H9 (cell line): ENCODE results near the gene OSTF1. TPM values are rescaled to one million over a fixed set of nuclear protein-coding genes. Genes with fewer than 3 reads are reported as not detected.

Source experiments
- DNase-seq: peaks from one replicate; pipeline ENCODE4 v3.0.0-alpha.2; 2017
- H2AFZ ChIP-seq: one replicate; pipeline ENCODE4 v1.6.1; 2013; ENCODE audit warnings: mild to moderate bottlenecking, low read length, control low read depth, moderate library complexity
- H2AK5ac ChIP-seq: 2 replicates; pipeline ENCODE4 v1.6.1; 2013; ENCODE audit warnings: low read length, control low read depth, mixed read lengths; ENCODE audit not compliant: insufficient read length
- H2BK120ac ChIP-seq: one replicate; pipeline ENCODE4 v1.6.1; 2013; ENCODE audit warnings: low read depth, mild to moderate bottlenecking, low read length, control low read depth, inconsistent platforms; ENCODE audit not compliant: poor library complexity, severe bottlenecking
- H2BK12ac ChIP-seq: 2 replicates; pipeline ENCODE4 v1.6.1; 2013; ENCODE audit warnings: low read length, control low read depth, mixed read lengths, low read depth; ENCODE audit not compliant: insufficient read length
- H2BK15ac ChIP-seq: 2 replicates; pipeline ENCODE4 v1.6.1; 2013; ENCODE audit warnings: low read depth, low read length, control low read depth
- H2BK20ac ChIP-seq: one replicate; pipeline ENCODE4 v1.6.1; 2013; ENCODE audit warnings: low read depth, mild to moderate bottlenecking, low read length, control low read depth, inconsistent platforms; ENCODE audit not compliant: poor library complexity, severe bottlenecking
- H2BK5ac ChIP-seq: 2 replicates; pipeline ENCODE4 v1.6.1; 2013; ENCODE audit warnings: low read length, control low read depth, mixed read lengths; ENCODE audit not compliant: insufficient read length
- H3K14ac ChIP-seq: 2 replicates; pipeline ENCODE4 v1.6.1; 2013; ENCODE audit warnings: low read length, control low read depth; ENCODE audit not compliant: insufficient read depth
- H3K18ac ChIP-seq: 2 replicates; pipeline ENCODE4 v1.6.1; 2013; ENCODE audit warnings: low read depth, mild to moderate bottlenecking, mixed read lengths, low read length, control low read depth; ENCODE audit not compliant: insufficient read length
- H3K23ac ChIP-seq: 2 replicates; pipeline ENCODE4 v1.6.1; 2013; ENCODE audit warnings: low read length, control low read depth, mixed read lengths, low read depth; ENCODE audit not compliant: insufficient read length
- H3K23me2 ChIP-seq: 2 replicates; pipeline ENCODE4 v1.6.1; 2013; ENCODE audit warnings: low read depth, mild to moderate bottlenecking, mixed read lengths, low read length, control low read depth; ENCODE audit not compliant: insufficient read length, poor library complexity, severe bottlenecking
- H3K27ac ChIP-seq: 2 replicates; pipeline ENCODE4 v1.5.1; 2013; ENCODE audit warnings: low read length, control low read depth, mixed read lengths, low read depth; ENCODE audit not compliant: insufficient read length
- H3K27me3 ChIP-seq: 2 replicates; pipeline ENCODE4 v1.6.1; 2013; ENCODE audit warnings: low read length, control low read depth, inconsistent platforms; ENCODE audit not compliant: insufficient read depth
- H3K4ac ChIP-seq: 2 replicates; pipeline ENCODE4 v1.6.1; 2013; ENCODE audit warnings: low read depth, mild to moderate bottlenecking, control low read depth, inconsistent platforms, low read length, moderate library complexity
- H3K4me1 ChIP-seq: 2 replicates; pipeline ENCODE4 v1.6.1; 2013; ENCODE audit warnings: low read length, control low read depth, inconsistent platforms; ENCODE audit not compliant: insufficient read depth
- H3K4me2 ChIP-seq: 2 replicates; pipeline ENCODE4 v1.6.1; 2013; ENCODE audit warnings: low read length, control low read depth, mixed read lengths; ENCODE audit not compliant: insufficient read length, insufficient read depth
- H3K56ac ChIP-seq: 2 replicates; pipeline ENCODE4 v1.6.1; 2013; ENCODE audit warnings: low read depth, mild to moderate bottlenecking, mixed read lengths, low read length, control low read depth; ENCODE audit not compliant: insufficient read length
- H3K79me1 ChIP-seq: 2 replicates; pipeline ENCODE4 v1.6.1; 2013; ENCODE audit warnings: low read depth, mild to moderate bottlenecking, moderate library complexity, low read length, control low read depth, inconsistent platforms; ENCODE audit not compliant: insufficient read depth, poor library complexity, severe bottlenecking
- H3K79me2 ChIP-seq: 2 replicates; pipeline ENCODE4 v1.6.1; 2013; ENCODE audit warnings: low read length, control low read depth, inconsistent platforms; ENCODE audit not compliant: insufficient read depth
- H3K9ac ChIP-seq: 2 replicates; pipeline ENCODE4 v1.6.1; 2013; ENCODE audit warnings: low read length, control low read depth, mixed read lengths; ENCODE audit not compliant: insufficient read length; ENCODE audit errors: extremely low read depth
- H3K9me3 ChIP-seq: one replicate; pipeline ENCODE4 v1.6.1; 2013; ENCODE audit warnings: low read depth, low read length, inconsistent platforms; ENCODE audit not compliant: control insufficient read depth
- H3T11ph ChIP-seq: one replicate; pipeline ENCODE4 v1.6.1; 2013; ENCODE audit warnings: mild to moderate bottlenecking, low read length, control low read depth, inconsistent platforms
- H4K20me1 ChIP-seq: one replicate; pipeline ENCODE4 v1.6.1; 2013; ENCODE audit not compliant: control insufficient read depth, insufficient read length, insufficient read depth
- H4K5ac ChIP-seq: 2 replicates; pipeline ENCODE4 v1.6.1; 2013; ENCODE audit warnings: low read depth, mild to moderate bottlenecking, mixed read lengths, low read length, control low read depth; ENCODE audit not compliant: insufficient read length
- H4K8ac ChIP-seq: replicated peaks from 2 replicates; pipeline ENCODE4 v1.6.1; 2013; ENCODE audit warnings: low read length, control low read depth, mixed read lengths, low read depth; ENCODE audit not compliant: insufficient read length
- H4K91ac ChIP-seq: 2 replicates; pipeline ENCODE4 v1.6.1; 2013; ENCODE audit warnings: low read depth, mild to moderate bottlenecking, moderate library complexity, mixed read lengths, low read length, control low read depth; ENCODE audit not compliant: insufficient read length
- H3K27ac Mint-ChIP-seq, 3 experiments: 2 replicates in 2 of 3; 3 replicates in 1 of 3; pipeline ENCODE4 v1.8.0; 2020 to 2021; ENCODE audit warnings: mixed read lengths in 3 of 3, mild to moderate bottlenecking in 1 of 3, moderate library complexity in 1 of 3
- H3K27me3 Mint-ChIP-seq: 2 replicates; pipeline ENCODE4 v1.8.0; 2021; ENCODE audit warnings: low read depth, mild to moderate bottlenecking, moderate library complexity, mixed read lengths
- H3K36me3 Mint-ChIP-seq, 3 experiments: 2 replicates in 2 of 3; 3 replicates in 1 of 3; pipeline ENCODE4 v1.8.0; 2020 to 2021; ENCODE audit warnings: low read depth in 3 of 3, mixed read lengths in 3 of 3; ENCODE audit not compliant: insufficient read depth in 1 of 3
- H3K4me1 Mint-ChIP-seq, 2 experiments: 2 replicates each; pipeline ENCODE4 v1.8.0; 2020; ENCODE audit warnings: mixed read lengths in 2 of 2
- H3K4me3 Mint-ChIP-seq, 2 experiments: 2 replicates in 1 of 2; 3 replicates in 1 of 2; pipeline ENCODE4 v1.8.0; 2020 to 2021; ENCODE audit warnings: mild to moderate bottlenecking in 2 of 2, mixed read lengths in 2 of 2, moderate library complexity in 1 of 2
- H3K9me3 Mint-ChIP-seq, 2 experiments: 2 replicates in 1 of 2; 3 replicates in 1 of 2; pipeline ENCODE4 v1.8.0; 2020; ENCODE audit warnings: mild to moderate bottlenecking in 2 of 2, mixed read lengths in 2 of 2, moderate library complexity in 1 of 2
- CTCF ChIP-seq: fragments of 200-600 bp; sonication (generic); conservative IDR thresholded peaks from 3 replicates; pipeline ENCODE4 v1.8.0; 2021; ENCODE audit warnings: antibody characterized with exemption, mild to moderate bottlenecking
- WGBS: extraction: QIAGEN DNeasy Blood & Tissue Kit; methylation state at CpG from one replicate; pipeline ENCODE4 v1.1.7; 2013; ENCODE audit warnings: missing lambda C conversion rate, low lambda C conversion rate, mixed read lengths; ENCODE audit not compliant: insufficient read length; ENCODE audit errors: extremely low coverage; 5-methylcytosine and 5-hydroxymethylcytosine counted together
- total RNA-seq: library from RNA; stranded (reverse); gene quantifications from 2 replicates; pipeline ENCODE4 v1.2.1, GENCODE V29; 2021

OSTF1 gene
- total RNA-seq, 1 experiment from 2014 or later = 16.1 TPM

- Histone ChIP-seq H4K91ac (no peak overlapping the region), H3K23me2 (no peaks in the 10 kb centered on the region), H3K18ac (no peak overlapping the region), H3K27me3 (no peaks in the 10 kb centered on the region), H2BK12ac (no peak overlapping the region), H3K4ac (no peak overlapping the region), H4K8ac (no peak overlapping the region), H2AFZ (no peak overlapping the region), H3K9me3 (no peaks in the 10 kb centered on the region), H3K4me1 (no peaks in the 10 kb centered on the region; the same call in 1 of the 2 replicates), H2BK15ac (no peak overlapping the region), H3K56ac (no peak overlapping the region), H3K14ac (no peak overlapping the region), H3K23ac (no peak overlapping the region), H3K79me1 (no peaks in the 10 kb centered on the region), H3T11ph (no peak overlapping the region), H2BK5ac (no peak overlapping the region), H2BK20ac (no peak overlapping the region), H4K5ac (no peak overlapping the region), H2AK5ac (no peak overlapping the region), H4K20me1 (no peaks in the 10 kb centered on the region), H2BK120ac (no peak overlapping the region), H3K27ac (no peak overlapping the region), H3K9ac (no peak overlapping the region), H3K4me2 (no peak overlapping the region), H3K79me2 (no peaks in the 10 kb centered on the region)
- no peak for TF ChIP-seq CTCF
- DNase-seq = no peak
- Mint-ChIP-seq H3K27ac (peak overlapping the region in 2 of 3 experiments; percentile 9 to 52; a peak in 2 of 7 replicates), H3K9me3 (no peaks in the 10 kb centered on the region), H3K27me3 (no peaks in the 10 kb centered on the region), H3K4me1 (peaks cover 13 to 16% of the 10 kb centered on the region in 2 experiments), H3K4me3 (no peak overlapping the region), H3K36me3 (0 out of 7 replicates have a peak, but pooled peaks cover 0 to 3% (median 0%) of the 10 kb centered on the region in 3 experiments)
- no CpG with 5 or more reads among the region's 3 CpGs for WGBS
Observed at GRCh38 chr9:75133396-75133795, 45.1 kb downstream of the OSTF1 start.
